Left ventricle myocardium superior (tissue), 1 donor: ENCODE data around the gene TNFAIP8. TPM values are rescaled to one million over a fixed set of nuclear protein-coding genes. Genes with fewer than 3 reads are reported as not detected.

Experiments
- ATAC-seq: fragments of 200-7000 bp; cut with Tn5 transposase; one replicate; pipeline ENCODE4 v1.9.1; 2020; ENCODE audit warnings: mild to moderate bottlenecking, moderate library complexity
- DNase-seq: peaks from one replicate; pipeline ENCODE4 v3.0.0-alpha.2; 2020
- intact Hi-C: fragments of 100-400 bp; cut with micrococcal nuclease; formaldehyde crosslinking; loops from one replicate; pipeline ENCODE4 v1.11.0; 2022
- total RNA-seq: library from RNA; stranded (reverse); fragmentation: NEBNext Ultra II Directional; extraction: Animal tissue kit (Norgen Biotek cat#: 25700); gene quantifications from one replicate; pipeline ENCODE4 v1.2.1, GENCODE V29; 2021
- donor health status: DM: no; HTN: yes; CAD: no; lungs with severe emphysema.

The TNFAIP8 gene
- total RNA-seq, 1 donor from 2014 or later, result 16.3 TPM

DNA sequence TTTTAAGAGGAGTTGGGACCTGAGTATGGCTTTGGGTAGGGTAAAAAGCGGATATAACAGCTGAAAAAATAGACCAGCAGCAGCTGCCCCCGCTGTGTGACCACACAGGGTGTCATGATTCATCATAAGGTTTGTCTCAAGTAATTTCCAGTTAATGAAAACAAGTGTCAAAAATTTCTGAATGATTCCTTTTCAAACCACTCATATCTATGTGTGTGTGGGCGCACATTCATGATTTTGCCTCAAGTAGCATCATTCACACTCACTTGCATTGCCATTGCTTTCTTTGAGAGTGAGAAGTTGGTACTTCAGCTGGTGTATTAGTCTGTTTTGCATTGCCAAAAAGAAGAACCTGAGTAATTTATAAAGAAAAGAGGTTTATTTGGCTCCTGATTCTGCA lies 12.1 kb upstream of the TNFAIP8 start:
- ATAC-seq (no peak), DNase-seq (no peak)
- intact Hi-C loops, result no loop called here

DNA sequence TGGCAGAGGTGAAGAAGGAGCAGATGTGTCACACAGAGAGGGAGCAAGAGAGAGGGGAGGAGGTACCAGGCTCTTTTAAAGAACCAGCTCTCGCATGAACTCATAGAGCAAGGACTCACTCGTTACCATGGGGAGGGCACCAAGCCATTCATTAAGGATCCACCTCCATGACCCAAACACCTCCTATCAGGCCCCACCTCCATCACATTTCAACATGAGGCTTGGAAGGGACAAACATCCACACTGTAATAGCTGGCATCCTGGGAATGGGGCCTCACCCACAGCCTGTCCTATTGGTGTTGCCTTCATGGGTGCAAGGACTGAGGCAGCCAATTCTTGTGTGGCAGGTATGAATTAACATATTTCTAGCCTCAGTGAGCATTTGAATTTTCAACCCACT lies 11.6 kb upstream of the TNFAIP8 start:
- ATAC-seq (no peak), DNase-seq (no peak)
- intact Hi-C loops, result no loop called here

GRCh38 chr5:119345861-119346260 lies 10.0 kb upstream of the TNFAIP8 start:
- ATAC-seq (no peak), DNase-seq (no peak)
- intact Hi-C loops, result no loop called here

DNA sequence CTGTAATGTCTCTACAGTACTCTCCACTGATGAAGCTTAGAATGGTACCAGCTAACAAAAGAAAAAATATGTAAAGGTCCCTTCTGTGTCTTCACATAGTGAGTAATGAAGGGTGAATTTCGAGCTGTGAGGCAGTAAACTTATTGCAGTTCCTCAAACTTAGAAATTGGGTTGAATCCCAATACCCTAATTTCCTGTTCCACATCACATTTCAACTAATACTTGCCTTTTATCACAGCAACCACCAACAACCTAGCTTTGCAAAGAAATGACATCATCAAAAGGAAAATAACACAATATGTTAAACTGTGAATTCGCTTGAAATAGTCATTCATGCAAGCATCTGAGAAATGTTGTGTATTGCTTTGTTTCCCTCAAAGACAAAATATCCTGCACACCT lies 9.4 kb upstream of the TNFAIP8 start:
- intact Hi-C loops, result no loop called here
- DNase-seq (no peak), ATAC-seq (no peak)

GRCh38 chr5:119347574-119347973 lies 8.2 kb upstream of the TNFAIP8 start:
- no peak for ATAC-seq
- intact Hi-C loops, result no loop called here
- DNase-seq, result no peak

GRCh38 chr5:119347991-119348390 lies 7.8 kb upstream of the TNFAIP8 start:
- ATAC-seq, result no peak
- intact Hi-C loops, result no loop called here

GRCh38 chr5:119353213-119353612 lies 2.6 kb upstream of the TNFAIP8 start:
- intact Hi-C loops, result no loop called here
- no peak for ATAC-seq
- DNase-seq, result no peak

More at GRCh38 chr5:119347991-119348390, 7.8 kb upstream of the TNFAIP8 start:
- no peak for DNase-seq

GRCh38 chr5:119353686-119354366 lies 2.0 kb upstream of the TNFAIP8 start:
- intact Hi-C loops, result no loop called here
- no peak for ATAC-seq

GRCh38 chr5:119354537-119355243 lies 1.1 kb upstream of the TNFAIP8 start:
- intact Hi-C loops, result no loop called here
- no peak for ATAC-seq

More at GRCh38 chr5:119353686-119354366, 2.0 kb upstream of the TNFAIP8 start:
- DNase-seq, result no peak

GRCh38 chr5:119355244-119355638 lies 578 bp upstream of the TNFAIP8 start:
- DNase-seq (no peak), ATAC-seq (peak; percentile 7)
- intact Hi-C loops, result no loop called here

More at GRCh38 chr5:119354537-119355243, 1.1 kb upstream of the TNFAIP8 start:
- DNase-seq, result no peak

DNA sequence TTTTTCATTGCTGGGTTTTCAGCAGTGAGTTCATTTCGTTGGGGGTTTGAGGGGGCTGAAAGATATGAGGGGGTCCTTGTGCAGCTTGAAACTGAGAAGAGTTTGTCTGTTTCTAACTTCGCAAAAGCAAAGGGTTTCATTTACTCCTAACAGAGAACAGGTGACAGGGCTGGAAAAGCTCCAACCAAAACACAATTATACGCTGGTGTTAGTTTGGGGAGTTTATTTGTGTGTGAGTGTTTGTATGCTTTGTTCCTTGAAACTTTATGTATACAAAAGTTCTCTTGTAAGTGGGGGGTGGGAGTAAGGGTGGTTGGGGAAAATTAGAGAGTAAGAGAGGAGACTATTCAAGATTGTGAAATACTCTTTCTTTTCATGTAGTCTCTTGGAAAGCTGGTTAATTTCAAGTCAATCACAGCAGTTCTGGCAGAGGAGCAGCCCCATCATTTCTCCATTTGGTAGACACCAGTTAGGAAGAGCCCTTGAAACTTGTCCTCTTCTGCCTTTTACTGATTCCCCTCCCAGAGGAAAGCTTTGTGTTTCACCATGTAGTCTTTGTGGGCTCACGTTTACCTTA lies 881 bp downstream of the TNFAIP8 start:
- DNase-seq, result no peak
- intact Hi-C loops, result no loop called here
- ATAC-seq, result no peak

- intact Hi-C loops, result no loop called here
- no peak for ATAC-seq
- DNase-seq, result no peak
Measured at GRCh38 chr5:119357270-119357669, 1.5 kb downstream of the TNFAIP8 start.

GRCh38 chr5:119357808-119358529 lies 2.1 kb downstream of the TNFAIP8 start:
- DNase-seq (no peak), ATAC-seq (no peak)
- intact Hi-C loops, result no loop called here

DNA sequence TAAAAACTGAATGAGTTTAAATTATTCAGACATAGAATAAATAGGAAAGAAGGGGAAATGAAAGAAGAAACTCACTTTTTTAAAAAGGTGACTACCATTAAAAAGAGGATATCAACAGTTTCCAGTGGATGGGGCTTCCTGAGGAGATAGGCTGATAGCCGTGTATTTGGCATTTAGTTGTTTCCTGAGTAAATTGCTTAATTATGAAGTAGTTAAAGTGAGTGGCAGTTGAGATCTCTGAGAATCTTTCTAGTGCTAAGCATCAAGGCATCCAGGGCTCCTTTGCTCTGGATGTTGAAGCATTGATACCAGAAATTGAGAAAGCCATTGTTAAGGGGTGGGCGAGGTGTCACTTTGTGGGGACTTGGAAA lies 2.7 kb downstream of the TNFAIP8 start:
- DNase-seq (no peak), ATAC-seq (no peak)
- intact Hi-C loops, result no loop called here

GRCh38 chr5:119358901-119359603 lies 3.2 kb downstream of the TNFAIP8 start:
- ATAC-seq (no peak), DNase-seq (no peak)
- intact Hi-C loops, result no loop called here

DNA sequence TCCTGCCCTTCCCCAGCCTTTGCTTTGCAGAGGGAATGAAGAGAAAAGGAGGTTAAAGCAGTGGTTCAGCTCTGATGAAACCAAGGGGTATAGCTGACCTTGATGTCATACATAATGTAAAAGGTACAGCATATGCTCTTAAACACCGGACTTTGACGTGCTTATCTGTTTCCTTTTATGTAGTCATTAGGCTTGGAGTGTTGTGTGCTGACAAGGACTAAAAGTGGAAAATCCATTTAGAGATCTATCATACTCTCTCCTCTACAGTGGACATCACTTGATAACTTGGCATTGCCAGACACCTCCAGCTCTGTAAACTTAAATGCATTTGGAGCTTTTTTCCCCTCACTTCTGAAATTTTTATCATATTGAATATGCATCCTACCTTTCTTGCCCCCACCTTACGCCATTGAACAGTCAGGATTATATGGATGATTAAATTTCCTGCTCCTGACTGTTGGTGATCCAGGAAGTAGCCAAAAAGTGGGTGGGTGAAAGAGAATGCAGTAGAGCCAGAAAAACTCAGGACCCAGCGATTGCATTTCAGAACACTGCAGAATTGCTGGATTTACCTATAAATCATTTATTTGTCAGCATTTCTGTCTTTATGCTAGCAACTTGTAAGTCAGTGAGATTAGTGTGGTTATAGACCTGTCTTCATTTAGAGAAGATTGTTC lies 4.1 kb downstream of the TNFAIP8 start:
- no peak for DNase-seq
- no peak for ATAC-seq
- intact Hi-C loops, result no loop called here

DNA sequence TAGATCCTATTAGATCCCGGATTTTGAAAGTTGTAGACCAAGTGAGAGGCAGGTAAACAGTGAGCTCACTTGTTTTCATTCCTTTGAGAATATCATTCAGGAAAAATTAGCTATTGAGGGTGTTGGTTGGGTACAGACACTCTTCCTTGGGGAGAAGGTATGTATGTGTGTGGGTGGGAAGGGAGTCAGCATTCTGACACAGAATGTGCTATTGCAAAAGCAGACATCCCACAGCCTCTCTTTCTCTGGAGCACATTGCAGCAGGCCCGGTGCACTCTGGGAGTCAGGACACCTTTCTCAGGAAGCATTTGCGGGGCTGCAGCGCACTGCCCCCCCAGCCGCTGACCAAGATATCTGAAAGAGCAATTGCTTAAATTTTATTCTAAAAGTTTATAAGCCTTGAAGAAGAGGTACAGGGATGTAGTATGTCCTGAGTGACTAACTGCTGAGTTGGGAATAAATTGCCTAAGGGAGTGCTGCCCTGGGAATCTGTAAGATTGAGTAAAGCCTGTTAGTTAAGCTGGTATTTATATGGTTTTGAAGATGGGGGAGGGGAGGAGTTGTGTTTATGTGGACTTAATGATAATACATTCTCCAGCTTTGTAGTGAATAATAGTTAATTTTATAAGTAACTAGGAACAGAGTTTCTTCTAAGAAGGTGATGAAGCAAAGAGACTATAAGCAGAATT lies 5.2 kb downstream of the TNFAIP8 start:
- intact Hi-C loops, result no loop called here
- no peak for DNase-seq
- no peak for ATAC-seq

GRCh38 chr5:119361594-119362125 lies 5.8 kb downstream of the TNFAIP8 start:
- ATAC-seq, result no peak
- intact Hi-C loops, result no loop called here
- no peak for DNase-seq
